Activated CD4-positive, alpha-beta memory T cell treated with anti-CD3 and anti-CD28 coated beads for 36 hours (primary cell): ENCODE data around the gene AHDC1. TPM values are rescaled to one million over a fixed set of nuclear protein-coding genes. Genes with fewer than 3 reads are reported as not detected.

ENCODE experiments used
- CTCF ChIA-PET: fragments of 350-600 bp; sonication (Branson Sonifier 250); formaldehyde crosslinking; loops from one replicate; lab custom pipeline; 2021; ENCODE audit warnings: antibody characterized with exemption, inconsistent platforms; lab: Charles Lee
- POLR2A ChIA-PET: fragments of 350-600 bp; sonication (Branson Sonifier 250); formaldehyde crosslinking; loops from one replicate; lab custom pipeline; 2021; ENCODE audit warnings: antibody characterized with exemption; lab: Charles Lee
- DNase-seq: peaks from one replicate; pipeline ENCODE4 v3.0.0-alpha.2; 2020
- H3K27ac Mint-ChIP-seq: one replicate; pipeline ENCODE4 v1.8.0; 2021; ENCODE audit warnings: mixed read lengths
- H3K27me3 Mint-ChIP-seq: one replicate; pipeline ENCODE4 v1.8.0; 2021; ENCODE audit warnings: mixed read lengths
- H3K36me3 Mint-ChIP-seq: one replicate; pipeline ENCODE4 v1.8.0; 2021; ENCODE audit warnings: mixed read lengths
- H3K4me1 Mint-ChIP-seq: one replicate; pipeline ENCODE4 v1.8.0; 2021; ENCODE audit warnings: low read depth, mixed read lengths
- H3K4me3 Mint-ChIP-seq: one replicate; pipeline ENCODE4 v1.8.0; 2021; ENCODE audit warnings: mild to moderate bottlenecking, mixed read lengths
- H3K9me3 Mint-ChIP-seq: one replicate; pipeline ENCODE4 v1.8.0; 2021; ENCODE audit warnings: mixed read lengths
- intact Hi-C: fragments of 100-400 bp; cut with micrococcal nuclease; formaldehyde crosslinking; loops from one replicate; pipeline ENCODE4 v1.15.1; 2023
- total RNA-seq, 2 experiments: library from RNA; stranded (reverse); gene quantifications; one replicate each; pipeline ENCODE4 v1.2.3, GENCODE V29; 2021

The AHDC1 gene
- total RNA-seq, 2 experiments from 2014 or later: 8.3 to 12.1 TPM

GRCh38 chr1:27548858-27549719 lies 54.9 kb downstream of the AHDC1 start:
- no peaks in the 10 kb centered on the region for H3K36me3 Mint-ChIP-seq
- H3K4me1 Mint-ChIP-seq: no peaks in the 10 kb centered on the region
- no peak overlapping the region for H3K4me3 Mint-ChIP-seq
- DNase-seq: no peak
- intact Hi-C loops: no loop called here
- H3K9me3 Mint-ChIP-seq: no peaks in the 10 kb centered on the region
- no peak overlapping the region for H3K27ac Mint-ChIP-seq
- CTCF ChIA-PET: interaction anchor here (0.7 kb wide), 1 partner anchor 19 kb away, joined by 3 read pairs; no protein-coding TSS in a partner anchor
- H3K27me3 Mint-ChIP-seq: no peaks in the 10 kb centered on the region
- POLR2A ChIA-PET: no interaction called here

GRCh38 chr1:27548136-27548853 lies 55.6 kb downstream of the AHDC1 start:
- no peaks in the 10 kb centered on the region for H3K4me1 Mint-ChIP-seq
- no peaks in the 10 kb centered on the region for H3K9me3 Mint-ChIP-seq
- H3K27me3 Mint-ChIP-seq: no peaks in the 10 kb centered on the region
- DNase-seq: no peak
- POLR2A ChIA-PET: no interaction called here
- no peaks in the 10 kb centered on the region for H3K36me3 Mint-ChIP-seq
- CTCF ChIA-PET: interaction anchor here (0.7 kb wide), 1 partner anchor 20 kb away, joined by 3 read pairs; no protein-coding TSS in a partner anchor
- no peak overlapping the region for H3K27ac Mint-ChIP-seq
- intact Hi-C loops: no loop called here
- no peak overlapping the region for H3K4me3 Mint-ChIP-seq

- Mint-ChIP-seq H3K27me3 (no peaks in the 10 kb centered on the region), H3K4me3 (no peak overlapping the region), H3K9me3 (no peaks in the 10 kb centered on the region), H3K4me1 (peaks cover 3% of the 10 kb centered on the region), H3K36me3 (no peaks in the 10 kb centered on the region), H3K27ac (no peak overlapping the region)
- ChIA-PET CTCF (interaction anchor here (0.5 to 1.0 kb wide), 2 partner anchors 9 to 68 kb away, joined by 3 read pairs; no protein-coding TSS in a partner anchor), POLR2A (no interaction called here)
- DNase-seq: no peak
- intact Hi-C loops: no loop called here
These were observed 56.5 kb downstream of the AHDC1 start for GRCh38 chr1:27547220-27548116.

GRCh38 chr1:27545876-27546275 lies 58.1 kb downstream of the AHDC1 start:
- POLR2A ChIA-PET: no interaction called here
- CTCF ChIA-PET: interaction anchor here (4.5 kb wide), 1 partner anchor 11 kb away, joined by 27 read pairs; no protein-coding TSS in a partner anchor

GRCh38 chr1:27545271-27545670 lies 58.7 kb downstream of the AHDC1 start:
- intact Hi-C loops: no loop called here
- peaks cover 7% of the 10 kb centered on the region for H3K4me1 Mint-ChIP-seq

More at GRCh38 chr1:27545876-27546275, 58.1 kb downstream of the AHDC1 start:
- H3K27ac Mint-ChIP-seq: no peak overlapping the region
- no peaks in the 10 kb centered on the region for H3K36me3 Mint-ChIP-seq
- no peak for DNase-seq
- H3K4me1 Mint-ChIP-seq: peaks cover 5% of the 10 kb centered on the region
- intact Hi-C loops: no loop called here
- no peaks in the 10 kb centered on the region for H3K9me3 Mint-ChIP-seq
- H3K4me3 Mint-ChIP-seq: no peak overlapping the region
- H3K27me3 Mint-ChIP-seq: no peaks in the 10 kb centered on the region

GRCh38 chr1:27544834-27545233 lies 59.1 kb downstream of the AHDC1 start:
- no peaks in the 10 kb centered on the region for H3K36me3 Mint-ChIP-seq
- H3K9me3 Mint-ChIP-seq: no peaks in the 10 kb centered on the region
- no peak for DNase-seq
- H3K4me3 Mint-ChIP-seq: no peak overlapping the region
- ChIA-PET CTCF (interaction anchor here (4.5 kb wide), 1 partner anchor 12 kb away, joined by 27 read pairs; no protein-coding TSS in a partner anchor), POLR2A (no interaction called here)
- no peaks in the 10 kb centered on the region for H3K27me3 Mint-ChIP-seq
- H3K4me1 Mint-ChIP-seq: peaks cover 8% of the 10 kb centered on the region
- no peak overlapping the region for H3K27ac Mint-ChIP-seq
- intact Hi-C loops: no loop called here

More at GRCh38 chr1:27545271-27545670, 58.7 kb downstream of the AHDC1 start:
- no peak for DNase-seq
- H3K9me3 Mint-ChIP-seq: no peaks in the 10 kb centered on the region
- H3K36me3 Mint-ChIP-seq: no peaks in the 10 kb centered on the region
- H3K27ac Mint-ChIP-seq: no peak overlapping the region
- no peaks in the 10 kb centered on the region for H3K27me3 Mint-ChIP-seq
- no peak overlapping the region for H3K4me3 Mint-ChIP-seq
- POLR2A ChIA-PET: no interaction called here
- CTCF ChIA-PET: interaction anchor here (4.5 kb wide), 1 partner anchor 11 kb away, joined by 27 read pairs; no protein-coding TSS in a partner anchor

- Mint-ChIP-seq H3K4me1 (peaks cover 8% of the 10 kb centered on the region), H3K4me3 (no peak overlapping the region), H3K9me3 (no peaks in the 10 kb centered on the region), H3K27me3 (no peaks in the 10 kb centered on the region), H3K27ac (peak overlapping the region; percentile 6), H3K36me3 (no peaks in the 10 kb centered on the region)
- intact Hi-C loops: no loop called here
- CTCF ChIA-PET: interaction anchor here (0.7 to 4.5 kb wide), 3 partner anchors 13 to 143 kb away, joined by 3 to 27 read pairs (median 4); no protein-coding TSS in a partner anchor
- POLR2A ChIA-PET: interaction anchor here (0.6 kb wide), 1 partner anchor 38 kb away, joined by 3 read pairs; no protein-coding TSS in a partner anchor
- no peak for DNase-seq
These were observed 60.7 kb downstream of the AHDC1 start for GRCh38 chr1:27543284-27543683.

GRCh38 chr1:27542463-27543273 lies 61.3 kb downstream of the AHDC1 start:
- intact Hi-C loops: no loop called here
- peak; percentile 72 for DNase-seq
- no peaks in the 10 kb centered on the region for H3K9me3 Mint-ChIP-seq
- peaks cover 8% of the 10 kb centered on the region for H3K4me1 Mint-ChIP-seq
- no peaks in the 10 kb centered on the region for H3K36me3 Mint-ChIP-seq
- ChIA-PET CTCF (interaction anchor here (1.5 to 4.5 kb wide), 2 partner anchors 14 to 19 kb away, joined by 4 to 27 read pairs; no protein-coding TSS in a partner anchor), POLR2A (interaction anchor here (0.6 to 0.9 kb wide), 2 partner anchors 9 to 124 kb away, joined by 3 to 4 read pairs; no protein-coding TSS in a partner anchor)
- no peaks in the 10 kb centered on the region for H3K27me3 Mint-ChIP-seq
- H3K4me3 Mint-ChIP-seq: no peak overlapping the region
- peak overlapping the region; percentile 49 for H3K27ac Mint-ChIP-seq

GRCh38 chr1:27539901-27540861 lies 63.8 kb downstream of the AHDC1 start:
- no peaks in the 10 kb centered on the region for H3K9me3 Mint-ChIP-seq
- H3K4me1 Mint-ChIP-seq: peaks cover 8% of the 10 kb centered on the region
- CTCF ChIA-PET: no interaction called here
- POLR2A ChIA-PET: no interaction called here
- DNase-seq: no peak
- intact Hi-C loops: no loop called here
- H3K27me3 Mint-ChIP-seq: no peaks in the 10 kb centered on the region
- H3K27ac Mint-ChIP-seq: no peak overlapping the region
- no peaks in the 10 kb centered on the region for H3K36me3 Mint-ChIP-seq
- no peak overlapping the region for H3K4me3 Mint-ChIP-seq

- no peak for DNase-seq
- ChIA-PET CTCF (interaction anchor here (1.4 kb wide), 1 partner anchor 493 kb away, joined by 4 read pairs; no protein-coding TSS in a partner anchor), POLR2A (no interaction called here)
- Mint-ChIP-seq H3K27ac (no peak overlapping the region), H3K27me3 (no peaks in the 10 kb centered on the region), H3K36me3 (no peaks in the 10 kb centered on the region), H3K4me3 (no peak overlapping the region), H3K9me3 (no peaks in the 10 kb centered on the region), H3K4me1 (peaks cover 8% of the 10 kb centered on the region)
- intact Hi-C loops: no loop called here
These were observed 65.2 kb downstream of the AHDC1 start for GRCh38 chr1:27538793-27539192.
